Activated effector memory CD4-positive, alpha-beta T cell treated with Interleukin-2 at 50 U/mL for 16 hours (primary cell): Measurements from ENCODE around the gene CHAC1.
"Not testable (repeated sequence)": the region's sequence is repeated elsewhere in the genome, so short reads cannot be mapped to it uniquely, and the experiment has no call there.

Source experiments
- DNase-seq: peaks from one replicate; pipeline ENCODE4 v3.0.0-alpha.2; 2020

CHAC1 gene

GRCh38 chr15:40958723-40959122 is 5.5 kb downstream of the CHAC1 start:
- DNase-seq, result no peak

GRCh38 chr15:40959331-40960141 is 6.3 kb downstream of the CHAC1 start:
- DNase-seq, result no peak

GRCh38 chr15:40960151-40960885 is 7.0 kb downstream of the CHAC1 start:
- DNase-seq, result no peak

GRCh38 chr15:40960925-40961324 is 7.7 kb downstream of the CHAC1 start:
- no peak for DNase-seq

- DNase-seq, result not testable (repeated sequence)
Observed at GRCh38 chr15:40961740-40962139, 8.5 kb downstream of the CHAC1 start.

GRCh38 chr15:40962317-40962716 is 9.0 kb downstream of the CHAC1 start:
- DNase-seq, result not testable (repeated sequence)

GRCh38 chr15:40963201-40963600 is 9.9 kb downstream of the CHAC1 start:
- DNase-seq, result no peak

- no peak for DNase-seq
Observed at GRCh38 chr15:40964006-40964405, 10.7 kb downstream of the CHAC1 start.

GRCh38 chr15:40964634-40965033 is 11.4 kb downstream of the CHAC1 start:
- no peak for DNase-seq

- DNase-seq, result no peak
Observed at GRCh38 chr15:40968290-40969085, 15.2 kb downstream of the CHAC1 start.

- DNase-seq, result no peak
Observed at GRCh38 chr15:40969363-40969762, 16.1 kb downstream of the CHAC1 start.

- no peak for DNase-seq
Observed at GRCh38 chr15:40974879-40975278, 21.6 kb downstream of the CHAC1 start.

- no peak for DNase-seq
Observed at GRCh38 chr15:40976819-40977218, 23.5 kb downstream of the CHAC1 start.

- DNase-seq, result no peak
Observed at GRCh38 chr15:40978141-40978540, 24.9 kb downstream of the CHAC1 start.

- DNase-seq, result no peak
Observed at GRCh38 chr15:40978562-40978961, 25.3 kb downstream of the CHAC1 start.

GRCh38 chr15:40981186-40981585 is 27.9 kb downstream of the CHAC1 start:
- DNase-seq, result no peak

GRCh38 chr15:40982855-40983254 is 29.6 kb downstream of the CHAC1 start:
- DNase-seq, result no peak

- no peak for DNase-seq
Observed at GRCh38 chr15:40984406-40984805, 31.1 kb downstream of the CHAC1 start.

GRCh38 chr15:40984964-40985363 is 31.7 kb downstream of the CHAC1 start:
- DNase-seq, result no peak

GRCh38 chr15:40985541-40986330 is 32.5 kb downstream of the CHAC1 start:
- no peak for DNase-seq

- DNase-seq, result no peak
Observed at GRCh38 chr15:40986820-40987219, 33.5 kb downstream of the CHAC1 start.

GRCh38 chr15:40988156-40988555 is 34.9 kb downstream of the CHAC1 start:
- DNase-seq, result no peak

- DNase-seq, result no peak
Observed at GRCh38 chr15:40990080-40990479, 36.8 kb downstream of the CHAC1 start.
